Measurements from ENCODE around the gene CERKL.

The CERKL gene

DNA sequence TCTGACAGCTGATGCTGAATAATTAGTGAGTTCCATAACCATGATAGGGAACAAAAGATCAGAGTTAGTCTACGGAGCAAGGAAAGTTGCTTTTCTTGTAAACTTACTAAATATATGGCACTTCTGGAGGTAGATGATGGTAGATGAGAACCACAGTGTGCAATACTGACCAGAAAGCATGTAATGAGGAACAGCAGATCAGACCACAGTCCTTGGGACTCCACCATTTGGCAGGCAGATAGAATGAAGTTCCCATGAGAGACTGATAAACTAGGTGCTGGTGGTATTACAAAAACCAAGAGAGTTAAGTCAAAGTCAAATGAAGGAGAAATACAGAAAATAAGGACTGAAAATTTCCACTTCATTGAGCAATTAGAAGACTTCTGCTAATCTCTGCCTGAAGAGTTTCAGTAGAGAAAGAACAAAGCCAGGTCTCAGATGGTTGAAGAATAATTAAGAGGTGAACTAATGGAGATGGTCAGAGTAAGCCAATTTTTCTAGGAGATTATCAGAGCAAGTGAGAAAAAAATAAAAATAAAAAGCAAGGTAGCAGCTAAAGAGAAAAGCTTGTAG is 10.4 kb downstream of the CERKL start:
- H3K9me2 ChIP-seq (replicated peaks; ENCODE audit: control insufficient read depth, low read length), result no peaks in the 10 kb centered on the region
- no peak overlapping the region for H3K4me2 ChIP-seq (ENCODE audit: low read length)
- H4K20me1 ChIP-seq (ENCODE audit: control insufficient read depth, insufficient read depth, low read depth, low read length), result no peaks in the 10 kb centered on the region
- no peaks in the 10 kb centered on the region for H3F3A ChIP-seq (ENCODE audit: control insufficient read depth, insufficient read depth)
- H3K79me2 ChIP-seq (ENCODE audit: control insufficient read depth, low read length), result no peaks in the 10 kb centered on the region
- no peaks in the 10 kb centered on the region for H3K4me1 ChIP-seq (ENCODE audit: control insufficient read depth, low read length)
- H3K36me3 ChIP-seq (ENCODE audit: control insufficient read depth, low read length), result no peaks in the 10 kb centered on the region
- no peaks in the 10 kb centered on the region for H3K27me3 ChIP-seq (ENCODE audit: control insufficient read depth, low read length)
- no peak for TF ChIP-seq EZH2phosphoT487 (IDR thresholded peaks at IDR 0.05; ENCODE audit: borderline replicate concordance, low read length)
- TF ChIP-seq, protein P1, sequence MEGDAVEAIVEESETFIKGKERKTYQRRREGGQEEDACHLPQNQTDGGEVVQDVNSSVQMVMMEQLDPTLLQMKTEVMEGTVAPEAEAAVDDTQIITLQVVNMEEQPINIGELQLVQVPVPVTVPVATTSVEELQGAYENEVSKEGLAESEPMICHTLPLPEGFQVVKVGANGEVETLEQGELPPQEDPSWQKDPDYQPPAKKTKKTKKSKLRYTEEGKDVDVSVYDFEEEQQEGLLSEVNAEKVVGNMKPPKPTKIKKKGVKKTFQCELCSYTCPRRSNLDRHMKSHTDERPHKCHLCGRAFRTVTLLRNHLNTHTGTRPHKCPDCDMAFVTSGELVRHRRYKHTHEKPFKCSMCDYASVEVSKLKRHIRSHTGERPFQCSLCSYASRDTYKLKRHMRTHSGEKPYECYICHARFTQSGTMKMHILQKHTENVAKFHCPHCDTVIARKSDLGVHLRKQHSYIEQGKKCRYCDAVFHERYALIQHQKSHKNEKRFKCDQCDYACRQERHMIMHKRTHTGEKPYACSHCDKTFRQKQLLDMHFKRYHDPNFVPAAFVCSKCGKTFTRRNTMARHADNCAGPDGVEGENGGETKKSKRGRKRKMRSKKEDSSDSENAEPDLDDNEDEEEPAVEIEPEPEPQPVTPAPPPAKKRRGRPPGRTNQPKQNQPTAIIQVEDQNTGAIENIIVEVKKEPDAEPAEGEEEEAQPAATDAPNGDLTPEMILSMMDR (IDR thresholded peaks at IDR 0.05; ENCODE audit: low read depth, low read length, poor library complexity, severe bottlenecking), result no peak
- H3K4me3 ChIP-seq (ENCODE audit: low read length), result no peak overlapping the region
- H3K27ac ChIP-seq (ENCODE audit: low read depth, low read length), result no peak overlapping the region
- no peaks in the 10 kb centered on the region for H3K9me3 ChIP-seq (ENCODE audit: control insufficient read depth, insufficient read depth, low read length)

DNA sequence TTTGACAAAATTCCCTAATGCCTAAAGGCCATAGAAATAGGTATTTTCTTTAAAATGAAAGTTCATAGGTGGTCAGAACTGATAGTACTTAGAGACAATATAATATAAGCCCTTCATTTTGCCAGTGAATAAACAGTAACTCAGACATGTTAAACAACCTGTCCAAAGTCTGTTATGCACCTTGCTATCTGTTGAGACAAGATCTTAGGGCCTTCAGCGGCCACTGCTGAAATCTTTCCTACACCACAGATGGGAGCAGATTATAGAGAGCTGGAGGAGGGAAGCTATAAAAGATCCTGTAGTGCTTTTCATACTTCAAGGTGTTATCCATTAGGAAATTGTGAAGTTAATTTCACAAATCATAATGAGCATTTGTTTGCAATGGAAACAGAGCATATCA is 13.8 kb downstream of the CERKL start:
- no peak overlapping the region for H3K4me2 ChIP-seq (ENCODE audit: low read length)
- no peaks in the 10 kb centered on the region for H3K9me2 ChIP-seq (replicated peaks; ENCODE audit: control insufficient read depth, low read length)
- no peak overlapping the region for H3K27ac ChIP-seq (ENCODE audit: low read depth, low read length)
- H3K36me3 ChIP-seq (ENCODE audit: control insufficient read depth, low read length), result no peaks in the 10 kb centered on the region
- H3F3A ChIP-seq (ENCODE audit: control insufficient read depth, insufficient read depth), result no peaks in the 10 kb centered on the region
- H3K9me3 ChIP-seq (ENCODE audit: control insufficient read depth, insufficient read depth, low read length), result no peaks in the 10 kb centered on the region
- H3K4me1 ChIP-seq (ENCODE audit: control insufficient read depth, low read length), result no peaks in the 10 kb centered on the region
- no peaks in the 10 kb centered on the region for H3K27me3 ChIP-seq (ENCODE audit: control insufficient read depth, low read length)
- H3K79me2 ChIP-seq (ENCODE audit: control insufficient read depth, low read length), result no peaks in the 10 kb centered on the region
- no peaks in the 10 kb centered on the region for H4K20me1 ChIP-seq (ENCODE audit: control insufficient read depth, insufficient read depth, low read depth, low read length)
- no peak for TF ChIP-seq EZH2phosphoT487 (IDR thresholded peaks at IDR 0.05; ENCODE audit: borderline replicate concordance, low read length)
- TF ChIP-seq, protein P1 (IDR thresholded peaks at IDR 0.05; ENCODE audit: low read depth, low read length, poor library complexity, severe bottlenecking), result no peak
- H3K4me3 ChIP-seq (ENCODE audit: low read length), result no peak overlapping the region

DNA sequence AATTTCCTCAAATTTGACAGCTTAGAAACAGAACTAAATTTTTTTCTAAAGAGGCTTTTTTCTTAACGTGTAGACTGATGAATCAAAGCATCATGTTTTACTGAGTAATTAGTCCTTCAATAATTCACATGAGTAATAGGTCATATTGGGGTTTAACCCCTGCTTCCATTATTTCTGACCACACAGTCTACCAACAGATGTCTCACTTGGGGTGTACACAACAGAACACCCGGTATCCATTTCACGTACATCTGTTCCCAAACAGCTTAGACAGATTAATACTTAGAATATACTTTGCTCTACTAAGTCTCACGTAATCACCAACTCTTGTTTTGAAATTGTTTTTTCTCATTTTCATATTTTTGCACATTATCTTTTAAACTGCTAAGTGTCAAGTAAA is 14.8 kb downstream of the CERKL start:
- Histone ChIP-seq H3K36me3 (ENCODE audit: control insufficient read depth, low read length) (no peaks in the 10 kb centered on the region), H3K27ac (ENCODE audit: low read depth, low read length) (no peak overlapping the region), H3F3A (ENCODE audit: control insufficient read depth, insufficient read depth) (no peaks in the 10 kb centered on the region), H3K79me2 (ENCODE audit: control insufficient read depth, low read length) (no peaks in the 10 kb centered on the region), H3K27me3 (ENCODE audit: control insufficient read depth, low read length) (no peaks in the 10 kb centered on the region), H3K4me1 (ENCODE audit: control insufficient read depth, low read length) (no peaks in the 10 kb centered on the region), H3K9me3 (ENCODE audit: control insufficient read depth, insufficient read depth, low read length) (no peaks in the 10 kb centered on the region), H3K9me2 (replicated peaks; ENCODE audit: control insufficient read depth, low read length) (no peaks in the 10 kb centered on the region), H3K4me3 (ENCODE audit: low read length) (no peak overlapping the region), H3K4me2 (ENCODE audit: low read length) (no peak overlapping the region), H4K20me1 (ENCODE audit: control insufficient read depth, insufficient read depth, low read depth, low read length) (no peaks in the 10 kb centered on the region)
- no peak for TF ChIP-seq EZH2phosphoT487 (IDR thresholded peaks at IDR 0.05; ENCODE audit: borderline replicate concordance, low read length)
- TF ChIP-seq, protein P1 (IDR thresholded peaks at IDR 0.05; ENCODE audit: low read depth, low read length, poor library complexity, severe bottlenecking), result no peak
